ENCODE results near the gene WWOX. TPM values are rescaled to one million over a fixed set of nuclear protein-coding genes. Genes with fewer than 3 reads are reported as not detected.

Gene WWOX
- total RNA-seq, 1 experiment from 2014 or later, result 35.6 TPM

- Histone ChIP-seq H3F3A (ENCODE audit: insufficient read depth, low read depth) (no peaks in the 10 kb centered on the region), H3K9me2 (ENCODE audit: insufficient read depth) (no peaks in the 10 kb centered on the region), H3K79me2 (ENCODE audit: low read depth) (no peaks in the 10 kb centered on the region), H3K36me3 (ENCODE audit: low read depth) (no peaks in the 10 kb centered on the region), H3K4me1 (replicated peaks; ENCODE audit: insufficient read depth) (no peaks in the 10 kb centered on the region), H3K4me2 (no peak overlapping the region), H3K9me3 (ENCODE audit: insufficient read depth, low read depth) (no peaks in the 10 kb centered on the region), H3K4me3 (no peak overlapping the region), H3K27ac (no peak overlapping the region), H2AFZ (no peak overlapping the region), H4K20me1 (ENCODE audit: insufficient read depth) (no peaks in the 10 kb centered on the region), H3K27me3 (ENCODE audit: insufficient read depth, low read depth) (no peaks in the 10 kb centered on the region)
- TF ChIP-seq CTCF (conservative IDR thresholded peaks at IDR 0.05) (no peak), EZH2 (IDR thresholded peaks at IDR 0.05; ENCODE audit: low read depth) (no peak)
- intact Hi-C loops (cut with micrococcal nuclease; ENCODE audit: unreplicated experiment), result no loop called here
- CTCF ChIA-PET, result no interaction called here
- no TSS peak for BruUV-seq (replicated peaks)
- POLR2A ChIA-PET (ENCODE audit: unreplicated experiment), result no interaction called here
- DNase-seq, result no peak
Measured at GRCh38 chr16:78543023-78543422, 443.6 kb downstream of the WWOX start.

- H3K9me2 ChIP-seq (ENCODE audit: insufficient read depth), result no peaks in the 10 kb centered on the region
- intact Hi-C loops (cut with micrococcal nuclease; ENCODE audit: unreplicated experiment), result no loop called here
- no peaks in the 10 kb centered on the region for H3K9me3 ChIP-seq (ENCODE audit: insufficient read depth, low read depth)
- no peaks in the 10 kb centered on the region for H3K36me3 ChIP-seq (ENCODE audit: low read depth)
- H2AFZ ChIP-seq, result no peak overlapping the region
- no peak for DNase-seq
- ChIA-PET CTCF (no interaction called here), POLR2A (ENCODE audit: unreplicated experiment) (no interaction called here)
- no peaks in the 10 kb centered on the region for H3K27me3 ChIP-seq (ENCODE audit: insufficient read depth, low read depth)
- H3K79me2 ChIP-seq (ENCODE audit: low read depth), result no peaks in the 10 kb centered on the region
- no peaks in the 10 kb centered on the region for H3F3A ChIP-seq (ENCODE audit: insufficient read depth, low read depth)
- H4K20me1 ChIP-seq (ENCODE audit: insufficient read depth), result no peaks in the 10 kb centered on the region
- no peak overlapping the region for H3K4me3 ChIP-seq
- H3K4me2 ChIP-seq, result no peak overlapping the region
- BruUV-seq (replicated peaks), result no TSS peak
- no peaks in the 10 kb centered on the region for H3K4me1 ChIP-seq (replicated peaks; ENCODE audit: insufficient read depth)
- H3K27ac ChIP-seq, result no peak overlapping the region
- TF ChIP-seq CTCF (conservative IDR thresholded peaks at IDR 0.05) (no peak), EZH2 (IDR thresholded peaks at IDR 0.05; ENCODE audit: low read depth) (no peak)
Measured at GRCh38 chr16:78549366-78549765, 449.9 kb downstream of the WWOX start.

- no peak overlapping the region for H3K4me2 ChIP-seq
Measured at GRCh38 chr16:78551487-78552085, 452.1 kb downstream of the WWOX start.

More at GRCh38 chr16:78551487-78552085, 452.1 kb downstream of the WWOX start:
- DNase-seq, result no peak
- Histone ChIP-seq H2AFZ (no peak overlapping the region), H3K27me3 (ENCODE audit: insufficient read depth, low read depth) (no peaks in the 10 kb centered on the region), H3K36me3 (ENCODE audit: low read depth) (no peaks in the 10 kb centered on the region), H3K9me3 (ENCODE audit: insufficient read depth, low read depth) (no peaks in the 10 kb centered on the region), H3K9me2 (ENCODE audit: insufficient read depth) (no peaks in the 10 kb centered on the region), H3F3A (ENCODE audit: insufficient read depth, low read depth) (no peaks in the 10 kb centered on the region), H3K27ac (no peak overlapping the region), H3K4me3 (no peak overlapping the region), H4K20me1 (ENCODE audit: insufficient read depth) (no peaks in the 10 kb centered on the region), H3K79me2 (ENCODE audit: low read depth) (no peaks in the 10 kb centered on the region), H3K4me1 (replicated peaks; ENCODE audit: insufficient read depth) (no peaks in the 10 kb centered on the region)
- no peak for TF ChIP-seq CTCF (conservative IDR thresholded peaks at IDR 0.05)
- no peak for TF ChIP-seq EZH2 (IDR thresholded peaks at IDR 0.05; ENCODE audit: low read depth)
- no TSS peak for BruUV-seq (replicated peaks)
- ChIA-PET POLR2A (ENCODE audit: unreplicated experiment) (no interaction called here), CTCF (no interaction called here)
- intact Hi-C loops (cut with micrococcal nuclease; ENCODE audit: unreplicated experiment), result no loop called here

All from PC-9 (cell line).